Erythroblast (primary cell): ENCODE measurements around the gene TIE1.

Experiments
- GATA1 ChIP-seq: IDR thresholded peaks from 2 replicates; pipeline ENCODE4 v1.6.1; 2011; ENCODE audit warnings: low read depth, mild to moderate bottlenecking, control low read depth, low read length, moderate library complexity
- POLR2A ChIP-seq: IDR thresholded peaks from 2 replicates; pipeline ENCODE4 v1.6.1; 2011; ENCODE audit warnings: mild to moderate bottlenecking, low read length

- no peak for TF ChIP-seq POLR2A
- no peak for TF ChIP-seq GATA1
Observed at GRCh38 chr1:43279666-43280065, 21.1 kb upstream of the TIE1 start.
